GDM1 (cell line): ENCODE data around the gene BMP6.

Experiments used
- DNase-seq: peaks from one replicate; lab custom pipeline; 2025; lab: John Stamatoyannopoulos, UW

The BMP6 gene

GRCh38 chr6:7747433-7747832 is 21.5 kb downstream of the BMP6 start:
- DNase-seq = no peak

- no peak for DNase-seq
Observed at GRCh38 chr6:7747901-7748504, 22.1 kb downstream of the BMP6 start.

- DNase-seq = no peak
Observed at GRCh38 chr6:7749478-7749877, 23.6 kb downstream of the BMP6 start.

GRCh38 chr6:7750197-7750596 is 24.3 kb downstream of the BMP6 start:
- no peak for DNase-seq

GRCh38 chr6:7758456-7758855 is 32.6 kb downstream of the BMP6 start:
- no peak for DNase-seq

GRCh38 chr6:7759320-7759719 is 33.4 kb downstream of the BMP6 start:
- DNase-seq = no peak

- DNase-seq = no peak
Observed at GRCh38 chr6:7761051-7761450, 35.2 kb downstream of the BMP6 start.

- no peak for DNase-seq
Observed at GRCh38 chr6:7762760-7763159, 36.9 kb downstream of the BMP6 start.

GRCh38 chr6:7763881-7764280 is 38.0 kb downstream of the BMP6 start:
- no peak for DNase-seq

GRCh38 chr6:7765575-7766325 is 39.9 kb downstream of the BMP6 start:
- DNase-seq = no peak

- DNase-seq = no peak
Observed at GRCh38 chr6:7769702-7770101, 43.8 kb downstream of the BMP6 start.

- DNase-seq = no peak
Observed at GRCh38 chr6:7770111-7770510, 44.2 kb downstream of the BMP6 start.

GRCh38 chr6:7770601-7771000 is 44.7 kb downstream of the BMP6 start:
- no peak for DNase-seq

- DNase-seq = no peak
Observed at GRCh38 chr6:7773322-7773721, 47.4 kb downstream of the BMP6 start.

GRCh38 chr6:7773914-7774313 is 48.0 kb downstream of the BMP6 start:
- DNase-seq = no peak

GRCh38 chr6:7776509-7776908 is 50.6 kb downstream of the BMP6 start:
- no peak for DNase-seq

- no peak for DNase-seq
Observed at GRCh38 chr6:7777074-7777473, 51.2 kb downstream of the BMP6 start.

GRCh38 chr6:7781240-7781639 is 55.3 kb downstream of the BMP6 start:
- no peak for DNase-seq

GRCh38 chr6:7784248-7784647 is 58.3 kb downstream of the BMP6 start:
- no peak for DNase-seq

GRCh38 chr6:7784706-7785105 is 58.8 kb downstream of the BMP6 start:
- DNase-seq = no peak

GRCh38 chr6:7785243-7786035 is 59.5 kb downstream of the BMP6 start:
- no peak for DNase-seq

- DNase-seq = no peak
Observed at GRCh38 chr6:7786214-7786661, 60.3 kb downstream of the BMP6 start.

GRCh38 chr6:7787137-7787608 is 61.3 kb downstream of the BMP6 start:
- DNase-seq = no peak
